HG02938 (cell line): ENCODE data around the gene RBM20.

Experiments used
- ATAC-seq: cut with Tn5 transposase; IDR thresholded peaks from one replicate; pipeline ENCODE4 v1.9.1; 2021; ENCODE audit warnings: mild to moderate bottlenecking, moderate library complexity; ENCODE audit not compliant: unreplicated experiment

Gene RBM20

DNA sequence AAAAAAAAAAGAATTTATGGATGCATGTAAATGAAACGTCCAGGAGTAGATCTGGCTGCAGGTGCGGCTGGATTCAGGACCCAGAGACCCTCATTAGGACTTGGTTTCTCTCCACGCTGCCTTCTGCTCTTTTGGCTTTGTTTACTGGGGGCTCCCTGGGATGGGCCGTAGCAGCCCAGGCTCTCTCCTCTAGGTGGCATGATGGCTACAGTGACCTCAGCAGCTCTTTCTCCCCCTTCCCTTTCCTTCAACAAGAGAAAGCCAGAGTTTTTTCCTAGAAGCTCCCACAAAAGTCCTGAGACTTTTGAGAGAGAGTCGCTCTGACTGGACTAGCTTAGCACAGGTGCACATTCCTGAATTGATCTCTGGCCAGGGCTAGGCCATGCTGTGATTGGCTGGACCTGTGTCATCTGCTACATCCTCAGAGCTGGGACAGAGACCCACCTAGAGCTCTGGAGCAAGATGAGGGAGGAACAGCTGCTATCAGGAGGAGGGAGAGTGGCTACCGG, 159.7 kb downstream of the RBM20 start:
- peak; percentile 58 for ATAC-seq

DNA sequence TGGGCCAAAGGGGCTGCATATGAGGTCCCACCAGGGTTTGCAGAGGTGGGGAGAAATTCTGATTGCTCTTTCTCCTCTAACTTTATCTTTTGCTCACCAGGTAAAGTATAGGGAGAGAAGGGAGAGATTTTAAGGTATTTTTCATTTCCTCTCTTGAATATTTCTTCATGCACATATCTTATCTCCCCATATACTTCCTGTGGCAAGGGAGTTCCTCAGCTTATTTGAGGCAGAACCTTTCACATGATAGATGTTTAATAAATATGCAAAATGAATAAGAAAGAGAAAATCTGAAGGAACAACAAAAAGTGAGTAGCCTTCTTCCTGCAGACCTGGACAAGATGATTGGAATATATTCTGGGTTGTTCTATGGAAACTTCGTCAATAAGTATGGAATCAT, 160.2 kb downstream of the RBM20 start:
- no peak for ATAC-seq

DNA sequence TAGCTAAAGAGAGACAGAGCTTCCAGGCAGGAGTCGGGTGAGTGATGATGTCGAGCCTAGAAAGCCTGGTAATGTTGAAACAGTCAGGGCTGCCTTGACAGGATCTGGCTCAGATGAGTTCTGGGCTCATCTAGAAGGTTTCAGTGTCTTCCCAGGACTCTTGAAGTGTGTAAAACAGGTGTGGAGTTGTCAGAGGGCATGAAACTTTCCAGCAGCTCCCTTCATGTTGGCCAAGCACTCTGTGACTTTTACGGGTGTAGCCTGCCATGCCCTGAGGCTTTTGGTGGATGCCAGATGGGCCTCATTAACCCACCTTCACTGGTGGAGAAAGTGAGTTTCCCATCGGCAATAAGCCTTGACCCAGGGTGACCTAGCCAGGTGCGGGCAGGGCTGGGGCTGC, 161.2 kb downstream of the RBM20 start:
- ATAC-seq = no peak

DNA sequence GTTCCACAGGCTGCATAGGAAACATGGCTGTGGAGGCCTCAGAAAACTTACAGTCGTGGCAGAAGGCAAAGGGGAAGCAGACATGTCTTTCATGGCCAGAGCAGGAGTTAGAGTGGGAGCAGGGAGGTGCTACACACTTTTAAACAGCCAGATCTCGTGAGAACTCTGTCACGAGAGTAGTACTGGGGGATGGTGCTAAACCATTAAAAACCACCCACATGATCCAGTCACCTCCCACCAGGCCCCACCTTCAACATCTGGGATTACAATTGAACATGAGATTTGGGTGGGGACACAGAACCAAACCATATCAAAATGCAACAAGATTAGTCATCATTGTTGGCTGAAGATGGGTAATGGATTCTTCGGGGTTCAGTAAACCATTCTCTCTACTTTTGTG, 162.2 kb downstream of the RBM20 start:
- ATAC-seq = no peak

DNA sequence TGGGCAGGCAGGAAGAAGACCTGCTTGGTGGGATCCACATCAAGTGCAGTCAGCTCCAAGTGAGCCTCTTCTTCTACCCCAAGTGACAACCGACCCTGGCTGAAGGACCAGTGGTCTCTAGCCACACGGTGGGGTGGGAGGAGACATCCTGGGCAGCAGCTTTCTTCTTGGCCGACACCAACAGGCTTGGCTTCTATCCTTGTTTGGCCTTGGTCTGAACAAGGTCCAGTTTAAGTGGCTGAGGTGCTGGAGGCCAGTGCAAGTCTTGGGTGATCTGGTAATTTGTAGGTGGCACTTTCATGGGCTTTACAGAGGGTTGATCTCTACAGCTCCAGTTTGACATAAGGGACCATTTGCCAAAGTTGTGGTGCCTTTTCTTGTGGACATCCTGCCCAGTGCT, 164.0 kb downstream of the RBM20 start:
- ATAC-seq = no peak

DNA sequence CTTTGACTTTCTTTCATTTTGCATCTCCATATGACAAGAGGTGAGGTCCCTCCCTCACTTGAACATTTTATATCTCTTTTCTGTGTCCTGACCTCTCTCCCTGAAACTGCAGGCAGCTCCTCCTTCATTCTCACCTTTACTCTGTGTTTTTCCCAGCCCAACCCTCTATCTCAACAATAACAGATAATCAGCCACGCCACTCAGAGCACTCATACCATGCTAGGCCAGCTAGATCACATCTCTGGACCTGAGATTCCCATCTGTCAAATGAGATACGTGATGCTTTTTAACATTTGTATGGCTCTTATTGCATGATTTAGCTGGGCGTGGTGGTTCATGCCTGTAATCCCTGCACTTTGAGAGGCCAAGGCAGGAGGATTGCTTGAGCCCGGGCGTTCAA, 164.5 kb downstream of the RBM20 start:
- ATAC-seq = no peak

DNA sequence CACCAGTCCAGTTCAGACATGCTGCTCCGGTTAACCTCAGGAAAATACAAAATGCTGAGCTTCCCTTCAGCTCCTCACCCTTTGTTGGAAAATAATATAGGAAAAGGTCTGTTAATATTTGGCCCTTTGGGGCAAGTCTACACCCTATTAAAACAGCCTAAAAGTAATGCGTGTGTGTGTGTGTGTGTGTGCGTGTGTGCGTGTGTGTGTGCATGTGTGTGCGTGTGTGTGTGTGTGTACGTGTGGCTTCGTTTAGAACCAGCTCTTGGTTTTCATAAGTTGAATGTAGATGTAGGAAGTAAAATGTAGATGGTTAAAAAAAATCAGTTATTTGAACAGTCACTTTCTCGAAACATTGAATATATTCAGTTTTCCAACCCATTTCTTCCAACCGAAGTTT, 166.5 kb downstream of the RBM20 start:
- no peak for ATAC-seq

DNA sequence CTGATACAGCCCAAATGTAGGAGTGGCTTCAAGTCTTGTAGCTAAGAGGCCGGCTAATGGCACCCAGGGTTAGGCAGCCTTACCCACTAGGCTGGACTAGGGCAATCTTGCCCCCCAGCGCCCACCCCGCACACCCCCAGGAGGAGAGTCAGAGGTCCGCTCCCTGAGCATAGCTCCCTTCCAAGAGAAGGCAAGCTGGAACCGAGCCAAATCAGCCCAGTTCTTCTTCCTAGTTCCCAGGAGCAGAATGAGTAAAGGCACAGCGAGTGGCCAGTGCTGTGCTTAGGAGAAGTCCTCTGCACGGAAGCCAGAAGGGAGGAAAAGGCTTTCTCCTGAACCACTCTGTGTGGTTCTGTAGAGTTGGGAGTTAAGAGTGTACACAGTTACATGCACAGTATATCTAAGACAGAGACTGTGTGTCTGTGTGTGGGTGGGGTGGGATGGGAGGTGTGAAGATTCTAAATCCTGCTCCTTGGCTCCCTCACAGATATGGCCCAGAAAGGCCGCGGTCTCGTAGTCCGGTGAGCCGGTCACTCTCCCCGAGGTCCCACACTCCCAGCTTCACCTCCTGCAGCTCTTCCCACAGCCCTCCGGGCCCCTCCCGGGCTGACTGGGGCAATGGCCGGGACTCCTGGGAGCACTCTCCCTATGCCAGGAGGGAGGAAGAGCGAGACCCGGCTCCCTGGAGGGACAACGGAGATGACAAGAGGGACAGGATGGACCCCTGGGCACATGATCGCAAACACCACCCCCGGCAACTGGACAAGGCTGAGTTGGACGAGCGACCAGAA, 167.8 kb downstream of the RBM20 start:
- ATAC-seq = no peak

DNA sequence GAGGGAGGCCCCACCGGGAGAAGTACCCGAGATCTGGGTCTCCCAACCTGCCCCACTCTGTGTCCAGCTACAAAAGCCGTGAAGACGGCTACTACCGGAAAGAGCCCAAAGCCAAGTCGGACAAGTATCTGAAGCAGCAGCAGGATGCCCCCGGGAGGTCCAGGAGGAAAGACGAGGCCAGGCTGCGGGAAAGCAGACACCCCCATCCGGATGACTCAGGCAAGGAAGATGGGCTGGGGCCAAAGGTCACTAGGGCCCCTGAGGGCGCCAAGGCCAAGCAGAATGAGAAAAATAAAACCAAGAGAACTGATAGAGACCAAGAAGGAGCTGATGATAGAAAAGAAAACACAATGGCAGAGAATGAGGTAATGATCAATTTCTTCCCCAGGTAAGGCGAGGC, 168.4 kb downstream of the RBM20 start:
- ATAC-seq = no peak

DNA sequence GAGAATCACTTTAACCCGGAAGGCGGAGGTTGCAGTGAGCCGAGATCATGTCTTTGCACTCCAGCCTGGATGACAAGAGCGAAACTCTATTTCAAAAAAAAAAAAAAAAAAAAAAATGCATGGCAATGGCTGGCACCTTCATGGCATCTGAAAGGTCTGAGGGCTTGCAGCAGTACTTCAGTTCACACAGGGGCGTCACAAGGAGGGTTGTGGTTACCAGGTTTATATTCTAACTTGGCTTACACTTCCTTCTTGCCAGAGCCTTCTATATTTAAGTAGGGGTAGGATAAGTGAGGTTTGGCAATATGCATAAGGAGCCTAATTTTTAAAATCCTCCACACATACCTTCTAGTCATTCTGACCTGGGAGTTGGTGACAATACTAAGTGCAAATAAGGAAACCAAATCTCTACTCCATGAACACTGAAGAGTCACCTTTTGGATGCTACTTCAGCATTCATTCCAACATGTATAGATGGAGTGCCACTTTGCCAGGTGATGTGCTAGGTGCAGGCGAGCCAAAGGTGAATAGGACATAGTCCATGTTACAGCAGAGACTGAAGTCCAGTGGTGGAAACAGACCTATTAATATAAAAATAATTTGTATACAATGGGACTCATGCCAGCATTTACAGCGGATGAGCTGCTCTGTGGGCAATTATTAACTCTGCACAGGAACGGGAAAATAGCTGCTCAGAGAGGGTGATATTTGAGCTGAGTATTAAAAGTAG, 169.8 kb downstream of the RBM20 start:
- ATAC-seq = no peak

DNA sequence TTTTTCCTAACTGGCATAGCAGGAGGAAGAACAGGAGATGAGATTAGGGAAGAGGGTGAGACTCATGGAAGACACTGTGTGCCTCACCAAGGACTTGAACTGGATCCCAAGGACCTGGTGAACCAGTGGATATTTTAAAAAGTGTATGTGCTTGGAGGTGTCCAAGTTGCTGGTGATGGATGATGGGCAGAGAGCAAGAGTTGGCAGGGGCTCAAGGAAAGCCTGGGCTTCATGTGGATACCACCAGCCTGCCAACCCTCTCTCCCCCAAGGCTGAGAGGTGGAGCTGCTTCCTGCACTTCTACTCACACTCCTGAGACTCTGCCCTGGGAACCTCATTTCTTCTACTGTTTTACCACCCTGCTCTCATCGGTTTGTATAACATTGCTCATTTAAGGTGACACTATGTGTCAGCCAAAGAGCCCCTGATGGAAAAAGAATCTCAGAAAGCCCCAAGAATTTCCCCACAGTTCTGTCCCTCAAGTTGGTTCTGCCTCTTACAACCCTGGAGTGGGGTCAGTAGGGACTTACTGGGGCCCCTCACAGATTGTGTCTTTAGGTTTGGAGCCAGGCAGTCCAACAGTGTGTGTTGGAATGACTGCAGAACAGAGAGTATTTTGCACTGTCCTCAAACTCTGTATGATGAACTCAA, 171.3 kb downstream of the RBM20 start:
- peak; percentile 78 for ATAC-seq

DNA sequence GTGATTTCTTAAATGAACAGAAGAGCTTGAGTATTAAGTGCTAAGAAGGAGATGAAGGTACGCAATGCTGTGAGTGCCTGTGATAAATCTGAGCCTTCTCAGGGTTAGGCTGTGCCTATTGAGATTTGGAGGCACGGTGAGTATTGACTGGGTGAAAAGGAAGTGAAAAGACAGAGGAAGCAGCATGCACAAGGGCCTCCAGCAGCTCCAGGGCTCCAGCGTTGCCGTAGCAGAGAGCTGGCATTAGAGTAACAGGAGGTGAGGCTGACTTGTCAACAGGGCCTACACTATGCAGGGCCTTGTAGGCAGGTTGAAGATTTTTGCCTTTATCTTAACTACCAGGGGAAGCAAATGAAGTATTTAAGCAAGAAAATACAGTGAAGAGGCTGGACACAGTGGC, 173.5 kb downstream of the RBM20 start:
- ATAC-seq = no peak

DNA sequence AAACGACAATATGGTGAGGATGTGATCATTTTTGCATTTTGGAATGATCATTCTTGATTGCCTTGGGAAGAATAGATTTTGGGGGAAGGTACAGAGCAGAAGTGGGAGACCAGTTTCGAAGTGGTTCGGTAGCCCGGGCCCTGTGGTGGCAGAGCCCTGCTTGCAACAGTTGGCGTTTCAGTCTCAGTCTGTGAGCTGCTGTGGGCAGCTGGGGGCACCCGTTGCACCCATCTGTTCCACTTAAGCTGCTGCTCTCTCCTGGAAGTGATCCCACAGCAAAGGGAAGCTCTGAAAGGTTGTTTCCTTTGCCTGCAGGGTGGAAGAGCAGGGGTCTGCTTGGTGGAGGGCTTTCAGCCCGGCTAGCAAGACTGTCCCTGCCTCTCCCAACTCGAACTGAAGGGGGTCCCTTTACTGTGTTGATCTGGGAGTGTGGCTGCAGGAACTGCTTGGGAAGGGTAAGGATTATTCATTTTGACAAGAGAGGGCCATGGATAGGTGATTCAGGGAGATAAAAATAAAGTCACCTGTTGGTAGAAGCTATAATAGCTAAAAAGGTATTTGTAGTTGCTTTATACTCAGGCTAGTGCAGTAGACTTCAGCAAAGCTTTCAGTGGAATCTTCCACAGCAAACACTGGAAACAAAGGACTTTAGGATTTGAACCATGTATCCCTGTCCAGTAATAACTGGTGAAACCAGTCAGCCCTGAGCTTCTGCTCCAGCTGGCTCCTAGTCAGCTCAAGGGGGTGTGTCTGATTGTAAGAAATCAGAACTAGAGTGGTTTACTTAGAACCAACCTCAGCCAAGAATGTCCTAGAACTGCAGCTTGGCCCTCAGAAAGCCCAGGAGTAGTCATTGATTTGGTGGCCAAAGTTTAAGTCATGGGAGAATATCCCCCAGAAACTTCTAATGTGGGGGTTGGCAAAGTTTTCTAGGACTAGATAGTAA, 174.4 kb downstream of the RBM20 start:
- no peak for ATAC-seq

DNA sequence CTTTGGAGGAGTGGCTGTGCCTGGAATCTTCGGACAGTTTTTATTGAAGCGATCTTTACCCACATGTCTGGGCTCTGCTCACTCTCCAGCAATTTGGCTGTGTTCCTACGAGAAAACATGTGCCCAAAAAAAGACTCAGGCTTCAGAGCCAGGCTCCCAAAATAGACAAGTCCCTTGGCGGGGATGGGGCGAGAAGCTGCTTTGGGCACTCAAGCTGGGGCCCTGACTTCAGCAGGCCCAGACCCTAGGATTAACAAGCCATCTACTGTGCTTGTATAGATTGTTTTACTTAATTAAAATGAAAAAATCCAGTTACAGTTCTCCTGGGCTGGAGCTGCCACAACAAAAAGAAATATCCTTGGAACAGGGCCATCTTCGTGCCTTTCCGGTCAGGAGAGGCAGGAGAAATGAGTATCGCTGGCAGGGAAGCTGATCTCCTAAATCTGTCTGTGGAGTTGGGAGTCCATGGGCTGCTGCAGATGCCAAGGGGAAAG, 176.2 kb downstream of the RBM20 start:
- ATAC-seq = no peak

DNA sequence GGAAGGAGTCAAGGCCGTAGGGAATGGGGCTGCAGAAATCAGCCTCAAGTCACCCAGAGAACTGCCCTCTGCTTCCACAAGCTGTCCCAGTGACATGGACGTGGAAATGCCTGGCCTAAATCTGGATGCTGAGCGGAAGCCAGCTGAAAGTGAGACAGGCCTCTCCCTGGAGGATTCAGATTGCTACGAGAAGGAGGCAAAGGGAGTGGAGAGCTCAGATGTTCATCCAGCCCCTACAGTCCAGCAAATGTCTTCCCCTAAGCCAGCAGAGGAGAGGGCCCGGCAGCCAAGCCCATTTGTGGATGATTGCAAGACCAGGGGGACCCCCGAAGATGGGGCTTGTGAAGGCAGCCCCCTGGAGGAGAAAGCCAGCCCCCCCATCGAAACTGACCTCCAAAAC, 177.4 kb downstream of the RBM20 start:
- ATAC-seq = no peak

DNA sequence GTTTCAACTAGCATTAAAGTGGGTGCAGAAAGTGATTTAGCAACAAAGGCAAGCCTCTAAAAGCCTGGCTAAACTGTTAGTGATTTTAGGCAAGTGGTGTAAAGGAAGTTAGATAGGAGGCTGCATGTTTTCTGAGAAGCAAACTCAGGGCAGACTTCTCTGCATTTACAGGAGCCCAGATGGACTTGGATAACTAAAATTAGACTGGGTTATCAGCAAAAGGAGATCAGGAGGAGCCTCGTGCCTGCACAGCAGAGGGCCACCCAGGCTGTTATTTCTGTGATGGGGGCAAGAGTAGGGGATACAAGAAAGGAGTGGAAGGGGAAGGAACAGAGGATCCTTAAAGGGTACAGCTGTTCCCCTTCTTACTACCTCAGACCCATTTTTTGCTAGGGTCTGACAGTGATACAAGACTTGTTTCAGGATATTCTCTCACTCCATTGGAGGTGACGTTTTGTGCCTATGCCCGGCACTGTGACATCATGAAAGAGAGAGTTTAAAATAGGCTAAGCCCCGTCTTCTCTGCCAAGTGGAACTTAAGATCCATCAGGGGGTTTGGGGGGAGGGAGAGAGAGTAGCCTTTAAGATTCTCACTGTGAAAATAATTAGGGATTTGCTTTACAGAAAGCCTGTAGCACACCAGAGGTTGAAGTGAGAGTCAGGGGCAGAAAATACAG, 178.0 kb downstream of the RBM20 start:
- no peak for ATAC-seq

DNA sequence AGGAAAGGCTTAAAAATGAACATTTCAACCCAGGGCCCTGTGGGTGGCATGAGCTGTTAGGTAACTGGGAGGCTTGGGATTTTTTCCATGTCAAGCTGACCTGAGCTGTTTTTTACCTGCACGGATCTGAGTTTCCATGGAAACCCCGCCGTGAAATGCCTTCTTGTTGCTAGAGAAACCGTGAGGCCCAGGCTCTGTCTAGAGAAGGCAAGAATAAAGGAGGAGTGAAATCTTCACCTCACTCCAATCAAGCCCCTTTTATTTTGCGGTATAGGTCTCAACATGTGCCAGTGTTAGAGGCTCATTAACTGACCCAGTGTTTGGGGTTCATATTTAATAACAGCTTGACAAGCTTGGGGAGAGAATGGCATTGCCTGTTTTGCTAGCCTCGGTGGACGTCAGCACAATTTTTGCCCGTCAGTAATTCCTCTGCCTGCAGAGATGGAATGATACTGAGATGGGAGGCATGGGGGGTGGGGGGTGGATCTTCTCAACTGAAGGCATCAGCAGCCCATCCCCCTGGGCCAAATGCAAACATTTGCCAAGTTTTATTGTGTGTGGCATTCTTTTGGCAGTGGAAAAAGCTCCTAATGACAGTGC, 178.7 kb downstream of the RBM20 start:
- no peak for ATAC-seq

DNA sequence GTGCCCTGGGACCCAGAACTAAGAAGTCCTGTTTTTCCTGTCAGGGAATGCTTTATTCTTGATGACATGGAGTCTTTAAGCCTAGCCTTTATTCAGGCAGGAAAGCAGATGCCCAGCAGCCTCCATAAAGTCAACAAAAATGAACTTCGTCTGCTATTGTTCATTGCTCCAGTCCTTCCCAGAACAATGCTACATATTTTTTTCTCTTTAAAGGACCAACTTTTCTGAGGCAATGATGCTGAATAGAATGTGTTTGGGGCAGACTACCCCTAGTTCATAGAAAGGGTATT, 180.0 kb downstream of the RBM20 start:
- ATAC-seq = no peak

DNA sequence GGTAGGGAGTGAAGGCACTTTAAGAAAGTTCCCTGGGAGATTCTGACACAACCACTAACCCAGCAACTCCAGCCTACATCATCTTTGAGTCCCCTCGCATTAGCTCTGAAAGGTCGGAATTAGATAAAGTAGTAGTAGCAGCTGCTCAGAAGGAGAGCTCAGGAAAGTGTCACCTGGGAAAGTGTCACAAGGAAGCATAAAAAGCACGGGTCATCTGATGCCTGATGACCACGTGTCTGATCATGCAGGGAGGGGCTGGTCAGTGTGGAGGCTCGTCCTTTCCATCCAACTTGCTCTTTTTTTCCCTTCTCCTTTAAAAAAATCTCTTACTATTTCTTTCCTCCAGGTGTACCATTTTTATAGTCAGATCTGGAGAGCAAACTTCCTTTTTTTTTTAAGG, 180.5 kb downstream of the RBM20 start:
- ATAC-seq = no peak

DNA sequence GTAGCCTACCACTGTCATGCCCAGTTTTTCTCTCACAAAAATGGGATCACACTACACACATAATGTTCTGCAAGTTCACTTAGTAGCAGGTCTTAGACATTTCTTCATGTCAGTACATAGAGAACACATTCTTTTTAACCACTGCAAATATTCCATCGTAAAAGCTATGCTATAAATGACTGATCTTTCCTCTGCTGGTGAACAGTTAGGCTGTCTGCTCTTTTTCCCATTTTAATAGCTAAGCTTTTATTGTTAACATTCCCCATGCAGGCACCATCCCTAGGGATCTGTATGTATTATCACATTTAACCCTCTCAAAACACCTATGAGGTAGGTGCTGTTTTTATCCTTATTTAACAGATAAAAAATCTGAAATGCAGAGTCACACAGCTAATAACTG, 181.4 kb downstream of the RBM20 start:
- no peak for ATAC-seq
